ENCODE results near the gene SOWAHC.

SOWAHC gene

GRCh38 chr2:109586687-109587086 lies 27.5 kb upstream of the SOWAHC start:
- Histone ChIP-seq H3K4me3 (IDR thresholded peaks at IDR 0.05; ENCODE audit: insufficient read depth, low read depth, low read length) (no peak overlapping the region), H3K79me2 (ENCODE audit: insufficient read depth, low read depth) (no peaks in the 10 kb centered on the region), H3K4me2 (no peak overlapping the region), H3K27me3 (ENCODE audit: insufficient read depth, low read depth) (no peaks in the 10 kb centered on the region), H3K36me3 (ENCODE audit: insufficient read depth) (no peaks in the 10 kb centered on the region), H3K4me1 (ENCODE audit: low read depth, poor library complexity, severe bottlenecking) (no peaks in the 10 kb centered on the region), H4K20me1 (ENCODE audit: insufficient read depth) (no peaks in the 10 kb centered on the region), H2AFZ (ENCODE audit: low read depth) (no peak overlapping the region), H3K9ac (no peak overlapping the region), H3K27ac (no peak overlapping the region)
- no peak for TF ChIP-seq CTCF (conservative IDR thresholded peaks at IDR 0.05; ENCODE audit: low read depth, low read length)

- Histone ChIP-seq H3K36me3 (ENCODE audit: insufficient read depth) (no peaks in the 10 kb centered on the region), H3K4me1 (ENCODE audit: low read depth, poor library complexity, severe bottlenecking) (no peaks in the 10 kb centered on the region), H2AFZ (ENCODE audit: low read depth) (no peak overlapping the region), H3K4me2 (no peak overlapping the region), H4K20me1 (ENCODE audit: insufficient read depth) (no peaks in the 10 kb centered on the region), H3K9ac (no peak overlapping the region), H3K79me2 (ENCODE audit: insufficient read depth, low read depth) (no peaks in the 10 kb centered on the region), H3K27ac (no peak overlapping the region), H3K4me3 (IDR thresholded peaks at IDR 0.05; ENCODE audit: insufficient read depth, low read depth, low read length) (no peak overlapping the region), H3K27me3 (ENCODE audit: insufficient read depth, low read depth) (no peaks in the 10 kb centered on the region)
- no peak for TF ChIP-seq CTCF (conservative IDR thresholded peaks at IDR 0.05; ENCODE audit: low read depth, low read length)
Measured at GRCh38 chr2:109591206-109591605, 23.0 kb upstream of the SOWAHC start.

GRCh38 chr2:109592905-109593304 lies 21.3 kb upstream of the SOWAHC start:
- no peak overlapping the region for H3K27ac ChIP-seq

GRCh38 chr2:109594246-109594885 lies 19.8 kb upstream of the SOWAHC start:
- Histone ChIP-seq H3K27ac (no peak overlapping the region), H4K20me1 (ENCODE audit: insufficient read depth) (no peaks in the 10 kb centered on the region), H3K27me3 (ENCODE audit: insufficient read depth, low read depth) (no peaks in the 10 kb centered on the region), H3K36me3 (ENCODE audit: insufficient read depth) (no peaks in the 10 kb centered on the region), H3K4me2 (no peak overlapping the region), H3K4me3 (IDR thresholded peaks at IDR 0.05; ENCODE audit: insufficient read depth, low read depth, low read length) (no peak overlapping the region), H3K4me1 (ENCODE audit: low read depth, poor library complexity, severe bottlenecking) (no peaks in the 10 kb centered on the region), H2AFZ (ENCODE audit: low read depth) (no peak overlapping the region), H3K9ac (no peak overlapping the region), H3K79me2 (ENCODE audit: insufficient read depth, low read depth) (no peaks in the 10 kb centered on the region)
- TF ChIP-seq CTCF (conservative IDR thresholded peaks at IDR 0.05; ENCODE audit: low read depth, low read length), result no peak

More at GRCh38 chr2:109592905-109593304, 21.3 kb upstream of the SOWAHC start:
- H3K79me2 ChIP-seq (ENCODE audit: insufficient read depth, low read depth), result no peaks in the 10 kb centered on the region
- no peaks in the 10 kb centered on the region for H3K27me3 ChIP-seq (ENCODE audit: insufficient read depth, low read depth)
- no peaks in the 10 kb centered on the region for H3K4me1 ChIP-seq (ENCODE audit: low read depth, poor library complexity, severe bottlenecking)
- no peak overlapping the region for H3K4me3 ChIP-seq (IDR thresholded peaks at IDR 0.05; ENCODE audit: insufficient read depth, low read depth, low read length)
- H3K4me2 ChIP-seq, result no peak overlapping the region
- TF ChIP-seq CTCF (conservative IDR thresholded peaks at IDR 0.05; ENCODE audit: low read depth, low read length), result no peak
- no peaks in the 10 kb centered on the region for H3K36me3 ChIP-seq (ENCODE audit: insufficient read depth)
- no peak overlapping the region for H3K9ac ChIP-seq
- H2AFZ ChIP-seq (ENCODE audit: low read depth), result no peak overlapping the region
- H4K20me1 ChIP-seq (ENCODE audit: insufficient read depth), result no peaks in the 10 kb centered on the region

Measured in KMS-11 (cell line).